ENCODE measurements around the gene KCTD15.

DNA sequence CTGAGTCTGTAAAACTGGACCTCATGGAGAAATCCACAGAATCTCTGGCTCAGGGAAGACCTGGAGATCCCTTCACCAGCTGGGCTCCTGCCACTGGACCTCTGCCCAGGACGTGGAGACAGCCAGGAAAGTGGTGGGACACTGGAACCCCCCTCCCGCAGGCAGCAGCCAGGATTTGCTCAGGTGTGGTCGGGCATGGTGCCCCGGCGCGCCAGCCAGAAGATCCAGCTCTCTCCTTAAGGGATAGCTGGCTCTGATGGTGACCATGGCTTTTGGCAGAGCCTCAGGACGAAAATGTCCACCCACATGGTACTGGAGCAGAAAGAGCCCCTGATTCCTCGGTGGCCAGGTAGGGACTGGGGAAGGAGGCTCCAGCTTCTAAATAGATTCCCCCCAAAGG is 26.6 kb upstream of the KCTD15 start:
- TF ChIP-seq CTCF (conservative IDR thresholded peaks at IDR 0.05; ENCODE audit: low read depth, low read length) (no peak), EZH2 (IDR thresholded peaks at IDR 0.05; ENCODE audit: borderline replicate concordance, low read depth, low read length, poor library complexity, severe bottlenecking) (no peak)
